Brain pericyte (primary cell): ENCODE results near the gene SVEP1.

Source experiments
- DNase-seq: peaks from one replicate; pipeline ENCODE4 v3.0.0-alpha.2; 2012; ENCODE audit warnings: low read depth, low spot score

SVEP1 gene

DNA sequence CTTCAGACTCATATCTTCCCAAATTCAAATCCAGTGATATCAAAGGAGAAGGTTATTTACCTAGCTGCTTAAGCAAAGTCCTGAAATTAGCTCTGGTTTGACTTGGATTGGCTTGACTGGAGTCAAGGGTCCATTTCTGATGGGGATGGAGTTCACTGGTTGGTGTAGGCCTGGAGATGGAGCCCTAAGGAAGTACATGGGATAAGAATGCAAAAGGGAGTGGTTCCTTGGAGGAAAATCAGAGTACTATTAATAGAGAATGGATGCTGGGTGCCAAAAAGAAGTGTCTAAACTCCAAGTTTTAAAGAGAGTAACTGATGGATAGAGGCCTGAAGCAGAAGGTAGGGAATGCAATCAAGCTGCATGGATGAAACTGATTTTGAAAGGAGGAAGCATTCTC lies 255.7 kb downstream of the SVEP1 start:
- no peak for DNase-seq

DNA sequence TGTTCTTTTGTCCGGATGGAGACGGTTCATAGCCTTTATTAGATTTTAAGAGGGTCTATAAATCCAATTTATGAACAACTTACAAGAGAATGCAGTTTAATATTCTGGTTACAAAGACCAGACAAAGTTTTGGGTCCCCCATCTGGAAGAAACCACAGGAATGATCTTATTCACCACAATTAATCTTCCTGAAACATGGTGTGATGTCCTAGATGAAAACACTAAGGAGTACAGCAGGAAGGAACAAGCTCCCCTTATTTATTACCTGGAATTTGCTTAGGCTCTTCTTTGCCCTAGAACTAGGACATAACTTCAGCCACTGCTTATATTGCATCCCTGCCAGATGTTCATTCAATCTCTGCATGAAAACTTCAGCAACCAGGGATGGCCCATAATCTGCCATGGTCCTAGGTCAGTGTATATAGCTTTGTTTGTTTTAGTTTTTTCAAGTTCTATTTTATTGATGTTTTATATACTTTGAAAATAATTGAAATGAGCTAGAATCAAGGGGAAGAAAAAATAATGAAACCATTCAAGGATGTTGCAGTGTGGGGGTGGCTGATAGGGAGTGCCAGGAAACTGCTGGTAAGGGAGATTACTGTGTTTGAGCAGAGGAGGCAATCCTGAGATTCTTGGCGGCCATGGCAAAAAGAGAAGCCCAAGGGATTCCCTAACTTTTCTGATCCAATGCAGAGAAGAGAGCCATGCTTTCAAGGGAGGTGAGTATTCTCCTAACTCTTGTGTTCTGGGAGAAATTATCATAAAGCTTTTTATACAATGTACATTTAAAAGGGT lies 258.7 kb downstream of the SVEP1 start:
- no peak for DNase-seq

DNA sequence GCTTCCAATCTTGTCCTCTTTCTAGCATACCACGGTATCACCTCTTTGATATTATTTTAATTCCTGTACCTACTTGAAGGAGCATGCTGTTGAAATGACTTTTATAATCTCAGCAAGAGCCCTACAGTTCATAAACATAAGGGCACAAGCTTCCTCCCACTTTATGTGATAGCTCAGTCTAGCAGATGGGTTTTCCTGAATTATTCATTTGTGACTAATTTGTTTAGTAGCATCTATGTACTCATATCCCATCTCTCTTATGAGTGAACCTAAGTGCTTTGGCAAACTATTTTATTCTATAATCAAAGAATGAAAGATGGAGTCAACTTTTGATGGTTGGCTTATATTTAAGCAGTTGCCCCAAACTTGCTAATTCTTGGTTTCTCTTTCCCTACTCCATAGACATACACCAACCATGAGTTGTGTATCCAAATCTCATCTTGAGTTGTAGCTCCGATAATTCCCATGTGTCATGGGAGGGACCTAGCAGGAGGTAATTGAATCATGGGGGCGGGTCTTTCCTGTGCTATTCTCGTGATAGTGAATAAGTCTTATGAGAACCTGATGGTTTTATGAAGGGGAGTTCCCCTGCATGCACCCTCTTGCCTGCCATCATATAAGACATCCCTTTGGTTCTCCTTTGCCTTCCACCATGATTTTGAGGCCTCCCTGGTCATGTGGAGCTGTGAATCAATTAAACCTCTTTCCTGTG lies 259.6 kb downstream of the SVEP1 start:
- DNase-seq = no peak

- no peak for DNase-seq
Observed at GRCh38 chr9:110317911-110318310, 261.6 kb downstream of the SVEP1 start.

DNA sequence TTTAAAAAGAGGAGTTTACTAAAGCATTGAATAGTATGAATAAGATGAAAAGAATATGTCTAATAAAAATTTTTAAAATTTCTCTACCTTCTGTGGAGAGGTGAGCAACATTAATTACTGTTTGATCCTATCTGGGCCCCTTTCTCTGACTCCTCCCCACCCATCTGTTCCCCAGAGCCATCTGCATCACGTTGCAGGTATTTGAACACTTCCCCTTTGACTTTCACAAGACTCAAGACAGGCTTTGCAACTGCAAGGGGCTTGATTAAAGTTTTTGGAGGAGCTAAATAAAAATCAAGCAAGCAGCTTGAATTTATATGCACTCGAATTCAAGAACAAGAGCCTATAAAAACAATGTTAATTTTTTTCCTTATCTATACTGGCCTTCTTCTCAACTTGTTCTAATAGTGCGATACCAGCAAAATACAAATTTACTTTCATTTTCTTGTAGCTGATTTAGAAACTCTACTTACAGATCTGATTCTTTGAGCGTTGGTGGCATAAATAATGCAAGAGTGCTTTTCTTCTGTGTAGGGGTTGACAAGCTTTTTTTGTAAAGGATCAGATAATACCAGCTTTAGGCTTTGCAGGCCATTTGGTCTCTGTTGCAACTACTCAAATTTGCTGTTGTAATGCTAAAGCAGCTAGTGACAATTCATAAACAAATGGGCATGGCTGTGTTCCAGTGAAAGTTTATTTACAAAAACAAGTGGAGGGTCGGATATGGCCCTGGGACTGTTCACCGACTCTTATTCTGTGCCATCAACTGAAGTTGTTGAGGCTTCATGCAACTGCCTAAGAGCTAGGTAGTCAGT lies 263.1 kb downstream of the SVEP1 start:
- no peak for DNase-seq
